GM12873 (cell line): ENCODE results near the gene RAD51.
A peak's percentile ranks its signal among the peaks of the same experiment; 100 is the strongest.

Experiments used
- CTCF ChIP-seq: IDR thresholded peaks from 2 replicates; pipeline ENCODE4 v1.5.1; 2012; ENCODE audit warnings: low read depth, mild to moderate bottlenecking, moderate library complexity, low read length, control low read depth; ENCODE audit not compliant: insufficient read depth; ENCODE audit errors: missing control alignments

Gene RAD51

GRCh38 chr15:40702077-40702476, 7.1 kb downstream of the RAD51 start:
- TF ChIP-seq CTCF, result peak; percentile 26

- no peak for TF ChIP-seq CTCF
These were observed 11.1 kb downstream of the RAD51 start for GRCh38 chr15:40706121-40706520.

- no peak for TF ChIP-seq CTCF
These were observed 19.2 kb downstream of the RAD51 start for GRCh38 chr15:40714144-40714543.

- TF ChIP-seq CTCF, result no peak
These were observed 21.2 kb downstream of the RAD51 start for GRCh38 chr15:40716165-40716564.

- no peak for TF ChIP-seq CTCF
These were observed 26.7 kb downstream of the RAD51 start for GRCh38 chr15:40721701-40722100.

GRCh38 chr15:40722354-40722753, 27.4 kb downstream of the RAD51 start:
- TF ChIP-seq CTCF, result no peak

- no peak for TF ChIP-seq CTCF
These were observed 28.0 kb downstream of the RAD51 start for GRCh38 chr15:40722934-40723333.
